SK-N-SH treated with all-trans-retinoic acid at 6 μM for 48 hours (cell line): ENCODE measurements around the gene BTNL9.

Experiments
- CREB5 ChIP-seq: fragments of 250-450 bp; sonication (Bioruptor Pico); IDR thresholded peaks from 2 replicates; pipeline ENCODE4 v1.5.1; 2020; ENCODE audit warnings: low read depth, mild to moderate bottlenecking, moderate library complexity
- GLIS3 ChIP-seq: fragments of 250-450 bp; sonication (Bioruptor Pico); IDR thresholded peaks from 2 replicates; pipeline ENCODE4 v1.5.0; 2020; ENCODE audit warnings: mild to moderate bottlenecking, moderate library complexity
- SNAI2 ChIP-seq: fragments of 250-450 bp; sonication (Bioruptor Pico); IDR thresholded peaks from 2 replicates; pipeline ENCODE4 v1.5.0; 2020; ENCODE audit warnings: mild to moderate bottlenecking, moderate library complexity
- ZFP3 ChIP-seq: fragments of 250-450 bp; sonication (Bioruptor Pico); IDR thresholded peaks from 2 replicates; pipeline ENCODE4 v1.5.0; 2020; ENCODE audit warnings: mild to moderate bottlenecking, moderate library complexity
- ZFP30 ChIP-seq: fragments of 450-650 bp; formaldehyde crosslinking; IDR thresholded peaks from 2 replicates; pipeline ENCODE4 v1.5.0; 2022; ENCODE audit warnings: mild to moderate bottlenecking, moderate library complexity
- ZNF70 ChIP-seq: fragments of 450-650 bp; formaldehyde crosslinking; IDR thresholded peaks from 2 replicates; pipeline ENCODE4 v1.5.0; 2020; ENCODE audit warnings: mild to moderate bottlenecking, moderate library complexity

- TF ChIP-seq CREB5 (CRISPR knock-in tag) (no peak), ZFP30 (no peak), ZFP3 (CRISPR knock-in tag) (no peak), SNAI2 (no peak), GLIS3 (CRISPR knock-in tag) (no peak), ZNF70 (CRISPR knock-in tag) (no peak)
Observed at GRCh38 chr5:181060231-181060590, 20.1 kb downstream of the BTNL9 start.
